Endothelial cell of umbilical vein (primary cell): ENCODE data around the gene ZNF483. TPM values are rescaled to one million over a fixed set of nuclear protein-coding genes. Genes with fewer than 3 reads are reported as not detected.

Experiments
- BruUV-seq: library from RNA; stranded (reverse); fragments of 400-500 nt; replicated peaks from 2 replicates; lab custom pipeline; 2021; lab: Mats Ljungman, UMichigan
- CTCF ChIA-PET: fragments of 300-600, 350-600 bp; sonication (Branson Sonifier 250); formaldehyde crosslinking; loops from one replicate; lab custom pipeline; 2021; ENCODE audit warnings: antibody characterized with exemption, inconsistent platforms; lab: Charles Lee
- POLR2A ChIA-PET: fragments of 300-600, 350-600 bp; sonication (Branson Sonifier 250); formaldehyde crosslinking; loops from one replicate; lab custom pipeline; 2021; ENCODE audit warnings: antibody characterized with exemption, inconsistent platforms; lab: Charles Lee
- DNase-seq: peaks from one replicate; pipeline ENCODE4 v3.0.0-alpha.2; 2011; ENCODE audit warnings: low read depth, low spot score
- FAIRE-seq: peaks from 2 replicates; lab custom pipeline; 2011; peaks lifted over from hg19 to GRCh38; lab: Jason Lieb, UNC
- H2AFZ ChIP-seq: 2 replicates; pipeline ENCODE4 v1.6.0; 2012; ENCODE audit warnings: low read depth, low read length, control low read depth, inconsistent platforms
- H3K27ac ChIP-seq: 2 replicates; pipeline ENCODE4 v1.5.1; 2011; ENCODE audit warnings: low read depth, mild to moderate bottlenecking, control low read depth, low read length, moderate library complexity; ENCODE audit not compliant: insufficient read depth
- H3K27me3 ChIP-seq, 2 experiments: 2 replicates each; pipeline versions ENCODE4 v1.6.0 to v1.6.1; 2011; ENCODE audit warnings: low read length in 2 of 2, mixed read lengths in 1 of 2; ENCODE audit not compliant: control insufficient read depth in 2 of 2, insufficient read depth in 2 of 2
- H3K36me3 ChIP-seq, 2 experiments: 2 replicates in 1 of 2; 3 replicates in 1 of 2; pipeline ENCODE4 v1.5.1; 2011; ENCODE audit warnings: low read length in 2 of 2, mild to moderate bottlenecking in 1 of 2, moderate library complexity in 1 of 2; ENCODE audit not compliant: control insufficient read depth in 2 of 2, insufficient read depth in 2 of 2; ENCODE audit errors: extremely low read depth in 1 of 2
- H3K4me1 ChIP-seq: 3 replicates; pipeline ENCODE4 v1.5.1; 2011; ENCODE audit warnings: mild to moderate bottlenecking, low read length; ENCODE audit not compliant: control insufficient read depth, insufficient read depth; ENCODE audit errors: extremely low read depth
- H3K4me2 ChIP-seq: 2 replicates; pipeline ENCODE4 v1.6.1; 2011; ENCODE audit warnings: low read length, control low read depth, mixed read lengths; ENCODE audit not compliant: insufficient read depth
- H3K4me3 ChIP-seq, 3 experiments: fragments of 200-600 bp in 1 of 3; sonication (generic), shearing (Covaris generic) in 1 of 3; replicated peaks in 1 of 3; 2 replicates each; pipeline ENCODE4 v1.5.1; 2011 to 2016; ENCODE audit warnings: control low read depth in 3 of 3, low read length in 3 of 3, mild to moderate bottlenecking in 2 of 3, inconsistent platforms in 1 of 3, low read depth in 1 of 3, moderate library complexity in 1 of 3; ENCODE audit not compliant: insufficient read depth in 1 of 3
- H3K79me2 ChIP-seq: 2 replicates; pipeline ENCODE4 v1.6.0; 2012; ENCODE audit warnings: low read length, inconsistent platforms; ENCODE audit not compliant: control insufficient read depth, insufficient read depth
- H3K9ac ChIP-seq: replicated peaks from 2 replicates; pipeline ENCODE3; 2011; ENCODE audit warnings: low read length, control low read depth; ENCODE audit not compliant: insufficient read depth; ENCODE audit errors: extremely low read depth
- H3K9me1 ChIP-seq: replicated peaks from 3 replicates; pipeline ENCODE4 v1.6.0; 2011; ENCODE audit warnings: mild to moderate bottlenecking, low read length; ENCODE audit not compliant: control insufficient read depth, insufficient read depth; ENCODE audit errors: extremely low read depth
- H3K9me3 ChIP-seq: replicated peaks from 2 replicates; pipeline ENCODE4 v1.5.1; 2012; ENCODE audit warnings: low read length, inconsistent platforms; ENCODE audit not compliant: control insufficient read depth, insufficient read depth
- H4K20me1 ChIP-seq: replicated peaks from 2 replicates; pipeline ENCODE3; 2011; ENCODE audit warnings: mild to moderate bottlenecking, low read length; ENCODE audit not compliant: control insufficient read depth, insufficient read depth; ENCODE audit errors: extremely low read depth
- EZH2 ChIP-seq: IDR thresholded peaks from 2 replicates; pipeline ENCODE4 v1.6.1; 2012; ENCODE audit warnings: borderline replicate concordance, low read depth, mild to moderate bottlenecking, moderate library complexity, low read length, inconsistent platforms; ENCODE audit not compliant: severe bottlenecking
- FOS ChIP-seq: IDR thresholded peaks from 2 replicates; pipeline ENCODE4 v1.6.1; 2011; ENCODE audit warnings: mild to moderate bottlenecking, low read length, moderate library complexity, borderline replicate concordance; ENCODE audit not compliant: insufficient read depth
- GATA2 ChIP-seq: IDR thresholded peaks from 2 replicates; pipeline ENCODE4 v1.7.0; 2011; ENCODE audit warnings: low read depth, mild to moderate bottlenecking, moderate library complexity, mixed read lengths, low read length; ENCODE audit not compliant: insufficient read length, insufficient read depth
- POLR2A ChIP-seq: IDR thresholded peaks from 2 replicates; pipeline ENCODE4 v1.6.1; 2012; ENCODE audit warnings: low read depth, mild to moderate bottlenecking, control low read depth, low read length
- POLR2AphosphoS5 ChIP-seq: IDR thresholded peaks from 2 replicates; pipeline ENCODE4 v1.6.1; 2012; ENCODE audit warnings: low read depth, mild to moderate bottlenecking, control low read depth, low read length, moderate library complexity; ENCODE audit not compliant: insufficient read depth
- dilution Hi-C: fragments of 300-500 bp; cut with MboI; formaldehyde crosslinking; loops from one replicate; pipeline ENCODE4 v1.15.0; 2019; ENCODE audit warnings: low sequenced_read_pairs; ENCODE audit not compliant: extremely low pct_ligation_motif_present
- intact Hi-C: fragments of 100-400 bp; cut with micrococcal nuclease; formaldehyde crosslinking; loops from one replicate; pipeline ENCODE4 v1.10.0; 2022
- polyA plus RNA-seq, 4 experiments: library from polyadenylated mRNA; depleted of rRNA in 3 of 4; stranded (reverse) in 3 of 4; unstranded in 1 of 4; fragments of >200 nt; gene quantifications; 2 replicates each; pipeline versions ENCODE4 v1.2.1 to v1.2.3, GENCODE V29; 2011 to 2012; ENCODE audit warnings: missing spikeins in 1 of 4
- total RNA-seq: library from RNA; stranded (reverse); gene quantifications from 2 replicates; pipeline ENCODE4 v1.2.3, GENCODE V29; 2021
- TF ChIP-seq, protein P1 (sequence below), 2 donors: IDR thresholded peaks; 1 replicate in 1 of 2; 2 replicates in 1 of 2; pipeline ENCODE4 v1.5.1; 2011; ENCODE audit warnings: low read length in 2 of 2, mild to moderate bottlenecking in 2 of 2, moderate library complexity in 2 of 2, control low read depth in 1 of 2, inconsistent platforms in 1 of 2, low read depth in 1 of 2; ENCODE audit not compliant: insufficient read depth in 1 of 2; ENCODE audit errors: extremely low read depth in 1 of 2

The ZNF483 gene
- total and polyA plus RNA-seq, 2 donors (not counting 3 experiments of a cell fraction or from before 2014, with no cell fraction given) = 0.23 to 2.0 TPM

DNA sequence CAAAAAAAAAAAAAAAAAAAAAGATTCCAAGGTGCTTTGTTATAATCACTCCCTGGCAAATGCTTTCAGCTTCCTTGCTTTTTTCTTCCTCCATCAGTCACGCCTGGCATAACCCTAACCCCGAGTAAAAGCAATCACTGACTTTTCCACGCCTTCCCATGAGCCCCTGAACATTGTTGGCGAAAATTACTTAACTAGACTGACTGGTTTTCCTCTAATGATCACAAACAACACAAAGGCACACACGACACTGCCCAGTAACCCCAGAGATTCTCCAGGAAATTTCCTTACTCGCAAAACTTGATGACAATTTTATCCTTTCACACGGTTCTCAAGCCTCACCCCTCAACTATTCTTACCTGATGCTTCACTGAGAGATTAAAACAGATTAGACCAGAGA is 85.9 kb downstream of the ZNF483 start:
- BruUV-seq = no TSS peak
- H3K36me3 ChIP-seq = no peaks in the 10 kb centered on the region
- no peak overlapping the region for H3K9ac ChIP-seq
- peaks cover 4 to 9% of the 10 kb centered on the region in 2 experiments for H3K27me3 ChIP-seq
- no peaks in the 10 kb centered on the region for H3K9me3 ChIP-seq
- dilution Hi-C loops (no loop called here), intact Hi-C loops (no loop called here)
- no peak overlapping the region for H3K27ac ChIP-seq
- no peak overlapping the region for H3K4me3 ChIP-seq
- H3K4me1 ChIP-seq = no peaks in the 10 kb centered on the region
- no peak overlapping the region for H3K4me2 ChIP-seq
- H4K20me1 ChIP-seq = no peaks in the 10 kb centered on the region
- no peak overlapping the region for H2AFZ ChIP-seq
- H3K79me2 ChIP-seq = no peaks in the 10 kb centered on the region
- TF ChIP-seq POLR2A = no peak
- TF ChIP-seq GATA2 = no peak
- DNase-seq (no peak), FAIRE-seq (no peak)
- H3K9me1 ChIP-seq = no peaks in the 10 kb centered on the region
- POLR2A ChIA-PET = interaction anchor here (0.7 kb wide), 1 partner anchor 15 kb away, joined by 6 read pairs; no protein-coding TSS in a partner anchor
- CTCF ChIA-PET = interaction anchor here (1.2 to 1.9 kb wide), 4 partner anchors 11 to 20 kb away, joined by 3 to 14 read pairs (median 4); partner anchors contain the start of gene DNAJC25

DNA sequence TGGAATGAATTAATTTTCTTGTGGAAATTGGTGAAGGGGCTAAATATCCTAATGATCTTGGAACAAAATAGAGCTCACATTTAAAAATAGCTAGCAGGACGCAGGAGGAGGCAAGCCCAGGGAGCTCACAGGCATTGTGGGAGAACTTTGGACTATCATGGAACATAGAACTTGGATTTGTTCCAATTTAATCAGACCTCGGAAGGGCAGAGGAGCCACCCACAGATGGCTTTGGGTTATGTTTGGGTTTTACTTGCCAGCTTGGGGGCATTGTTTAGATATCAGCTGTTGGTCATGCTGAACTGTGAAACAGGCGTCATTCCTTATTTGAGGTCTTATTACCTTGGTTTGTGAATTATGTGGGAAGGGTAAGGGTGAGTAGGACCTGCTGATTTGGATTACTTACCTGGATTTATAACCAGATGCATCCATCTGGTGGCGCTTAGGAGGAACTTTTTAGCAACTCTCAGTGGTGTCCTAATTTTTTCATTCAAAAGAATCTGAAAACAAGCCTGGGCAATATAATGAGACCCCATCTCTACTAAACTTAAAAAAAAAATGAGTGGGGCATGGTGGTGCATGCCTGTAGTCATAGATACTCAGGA is 88.6 kb downstream of the ZNF483 start:
- Histone ChIP-seq H3K9ac (no peak overlapping the region), H3K36me3 (no peaks in the 10 kb centered on the region), H3K4me3 (no peak overlapping the region), H3K9me1 (no peaks in the 10 kb centered on the region), H3K27ac (no peak overlapping the region), H2AFZ (no peak overlapping the region), H3K27me3 (peaks cover 5 to 9% of the 10 kb centered on the region in 2 experiments), H3K4me1 (no peaks in the 10 kb centered on the region), H3K79me2 (no peaks in the 10 kb centered on the region), H3K9me3 (no peaks in the 10 kb centered on the region), H3K4me2 (no peak overlapping the region), H4K20me1 (no peaks in the 10 kb centered on the region)
- TF ChIP-seq EZH2 (no peak), GATA2 (no peak), POLR2A (no peak), FOS (no peak), POLR2AphosphoS5 (no peak)
- TF ChIP-seq, protein P1, sequence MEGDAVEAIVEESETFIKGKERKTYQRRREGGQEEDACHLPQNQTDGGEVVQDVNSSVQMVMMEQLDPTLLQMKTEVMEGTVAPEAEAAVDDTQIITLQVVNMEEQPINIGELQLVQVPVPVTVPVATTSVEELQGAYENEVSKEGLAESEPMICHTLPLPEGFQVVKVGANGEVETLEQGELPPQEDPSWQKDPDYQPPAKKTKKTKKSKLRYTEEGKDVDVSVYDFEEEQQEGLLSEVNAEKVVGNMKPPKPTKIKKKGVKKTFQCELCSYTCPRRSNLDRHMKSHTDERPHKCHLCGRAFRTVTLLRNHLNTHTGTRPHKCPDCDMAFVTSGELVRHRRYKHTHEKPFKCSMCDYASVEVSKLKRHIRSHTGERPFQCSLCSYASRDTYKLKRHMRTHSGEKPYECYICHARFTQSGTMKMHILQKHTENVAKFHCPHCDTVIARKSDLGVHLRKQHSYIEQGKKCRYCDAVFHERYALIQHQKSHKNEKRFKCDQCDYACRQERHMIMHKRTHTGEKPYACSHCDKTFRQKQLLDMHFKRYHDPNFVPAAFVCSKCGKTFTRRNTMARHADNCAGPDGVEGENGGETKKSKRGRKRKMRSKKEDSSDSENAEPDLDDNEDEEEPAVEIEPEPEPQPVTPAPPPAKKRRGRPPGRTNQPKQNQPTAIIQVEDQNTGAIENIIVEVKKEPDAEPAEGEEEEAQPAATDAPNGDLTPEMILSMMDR (IDR thresholded peaks at IDR 0.05; ENCODE audit: extremely low read depth in 1 of 2, insufficient read depth in 1 of 2, low read depth in 1 of 2, low read length in 2 of 2) = no peak
- CTCF ChIA-PET = interaction anchor here (0.6 to 2.7 kb wide), 5 partner anchors 8 to 173 kb away, joined by 3 to 20 read pairs (median 5); no protein-coding TSS in a partner anchor
- dilution Hi-C loops (no loop called here), intact Hi-C loops (no loop called here)
- POLR2A ChIA-PET = no interaction called here
- FAIRE-seq (no peak), DNase-seq (peak; percentile 42)
- BruUV-seq = no TSS peak
